ENCODE measurements around the gene SMAP1.

GRCh38 chr6:70714716-70715257, 47.1 kb downstream of the SMAP1 start:
- TF ChIP-seq CTCF (IDR thresholded peaks at IDR 0.05) (no peak), POLR2A (IDR thresholded peaks at IDR 0.05) (no peak), POLR2AphosphoS5 (IDR thresholded peaks at IDR 0.05) (no peak)

All from prostate gland (tissue), 2 donors.